HG02610 (cell line): ENCODE results near the gene PPM1E.
"Not testable (repeated sequence)": the region's sequence is repeated elsewhere in the genome, so short reads cannot be mapped to it uniquely, and the experiment has no call there.

Experiments
- ATAC-seq: cut with Tn5 transposase; IDR thresholded peaks from one replicate; pipeline ENCODE4 v1.9.1; 2021; ENCODE audit warnings: mild to moderate bottlenecking, moderate library complexity; ENCODE audit not compliant: unreplicated experiment

The PPM1E gene

GRCh38 chr17:58755577-58756245 is at the start of gene PPM1E:
TSS of gene PPM1E (plus strand) at chr17:58755854.
- no peak for ATAC-seq

GRCh38 chr17:58706351-58707140 is 49.1 kb upstream of the PPM1E start:
- peak; percentile 38 for ATAC-seq

- ATAC-seq, result no peak
These were observed 44.6 kb upstream of the PPM1E start for GRCh38 chr17:58710948-58711552.

- no peak for ATAC-seq
These were observed 33.4 kb upstream of the PPM1E start for GRCh38 chr17:58722274-58722673.

GRCh38 chr17:58722696-58723095 is 33.0 kb upstream of the PPM1E start:
- ATAC-seq, result no peak

GRCh38 chr17:58728798-58729197 is 26.9 kb upstream of the PPM1E start:
- no peak for ATAC-seq

GRCh38 chr17:58730937-58731336 is 24.7 kb upstream of the PPM1E start:
- ATAC-seq, result no peak

GRCh38 chr17:58734040-58734439 is 21.6 kb upstream of the PPM1E start:
- ATAC-seq, result no peak

- no peak for ATAC-seq
These were observed 20.8 kb upstream of the PPM1E start for GRCh38 chr17:58734811-58735210.

GRCh38 chr17:58741121-58741625 is 14.5 kb upstream of the PPM1E start:
- ATAC-seq, result no peak

GRCh38 chr17:58747674-58748073 is 8.0 kb upstream of the PPM1E start:
- ATAC-seq, result no peak

- not testable (repeated sequence) for ATAC-seq
These were observed 6.0 kb upstream of the PPM1E start for GRCh38 chr17:58749627-58750026.

GRCh38 chr17:58753026-58753425 is 2.6 kb upstream of the PPM1E start:
- no peak for ATAC-seq

- ATAC-seq, result no peak
These were observed 431 bp upstream of the PPM1E start for GRCh38 chr17:58755269-58755576.

GRCh38 chr17:58756246-58757161 is 850 bp downstream of the PPM1E start:
- no peak for ATAC-seq

- no peak for ATAC-seq
These were observed 1.5 kb downstream of the PPM1E start for GRCh38 chr17:58757162-58757613.

- no peak for ATAC-seq
These were observed 3.2 kb downstream of the PPM1E start for GRCh38 chr17:58758890-58759289.

GRCh38 chr17:58759522-58759921 is 3.9 kb downstream of the PPM1E start:
- ATAC-seq, result no peak

GRCh38 chr17:58760248-58760647 is 4.6 kb downstream of the PPM1E start:
- no peak for ATAC-seq

GRCh38 chr17:58763263-58763662 is 7.6 kb downstream of the PPM1E start:
- ATAC-seq, result no peak

GRCh38 chr17:58764373-58764772 is 8.7 kb downstream of the PPM1E start:
- no peak for ATAC-seq
